Nephron progenitor cell (in vitro differentiated cells): ENCODE results near the gene CDHR5.

Experiments used
- DNase-seq: peaks from one replicate; pipeline ENCODE4 v3.0.0; 2021
- H3K27ac Mint-ChIP-seq: 2 replicates; pipeline ENCODE4 v1.8.0; 2021; ENCODE audit warnings: mild to moderate bottlenecking, moderate library complexity, mixed read lengths
- H3K27me3 Mint-ChIP-seq: 2 replicates; pipeline ENCODE4 v1.8.0; 2021; ENCODE audit warnings: mild to moderate bottlenecking, low read depth, mixed read lengths; ENCODE audit not compliant: poor library complexity
- H3K36me3 Mint-ChIP-seq: 2 replicates; pipeline ENCODE4 v1.8.0; 2021; ENCODE audit warnings: low read depth, mixed read lengths
- H3K4me1 Mint-ChIP-seq: 2 replicates; pipeline ENCODE4 v1.8.0; 2021; ENCODE audit warnings: mixed read lengths
- H3K4me3 Mint-ChIP-seq: 2 replicates; pipeline ENCODE4 v1.8.0; 2021; ENCODE audit warnings: mild to moderate bottlenecking, moderate library complexity, mixed read lengths
- H3K9me3 Mint-ChIP-seq: 2 replicates; pipeline ENCODE4 v1.8.0; 2021; ENCODE audit warnings: mild to moderate bottlenecking, moderate library complexity, mixed read lengths
- TF ChIP-seq, protein P1 (sequence below): fragments of 200-600 bp; sonication (generic); IDR thresholded peaks from 2 replicates; pipeline ENCODE4 v1.5.0; 2021; ENCODE audit warnings: antibody characterized with exemption

Gene CDHR5

DNA sequence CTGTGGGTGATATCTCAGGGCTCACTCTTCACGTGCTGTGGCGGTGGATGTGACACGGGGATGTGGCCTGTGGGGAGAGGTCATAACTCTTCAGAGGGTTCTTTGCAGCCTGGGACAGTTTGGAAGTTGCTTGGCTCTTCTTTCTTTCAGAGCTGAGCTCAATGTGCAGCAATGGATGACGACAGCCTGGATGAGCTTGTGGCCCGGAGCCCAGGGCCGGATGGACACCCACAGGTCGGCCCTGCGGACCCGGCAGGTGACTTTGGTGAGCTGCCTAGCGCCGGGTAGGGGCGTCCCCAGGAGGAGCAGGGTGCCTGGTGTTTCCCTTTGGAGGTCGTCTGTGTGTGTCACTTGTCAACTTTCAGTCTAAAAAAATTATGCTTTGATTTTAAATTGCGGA is 43.4 kb downstream of the CDHR5 start:
- no peaks in the 10 kb centered on the region for H3K9me3 Mint-ChIP-seq
- no peaks in the 10 kb centered on the region for H3K27me3 Mint-ChIP-seq
- TF ChIP-seq, protein P1, sequence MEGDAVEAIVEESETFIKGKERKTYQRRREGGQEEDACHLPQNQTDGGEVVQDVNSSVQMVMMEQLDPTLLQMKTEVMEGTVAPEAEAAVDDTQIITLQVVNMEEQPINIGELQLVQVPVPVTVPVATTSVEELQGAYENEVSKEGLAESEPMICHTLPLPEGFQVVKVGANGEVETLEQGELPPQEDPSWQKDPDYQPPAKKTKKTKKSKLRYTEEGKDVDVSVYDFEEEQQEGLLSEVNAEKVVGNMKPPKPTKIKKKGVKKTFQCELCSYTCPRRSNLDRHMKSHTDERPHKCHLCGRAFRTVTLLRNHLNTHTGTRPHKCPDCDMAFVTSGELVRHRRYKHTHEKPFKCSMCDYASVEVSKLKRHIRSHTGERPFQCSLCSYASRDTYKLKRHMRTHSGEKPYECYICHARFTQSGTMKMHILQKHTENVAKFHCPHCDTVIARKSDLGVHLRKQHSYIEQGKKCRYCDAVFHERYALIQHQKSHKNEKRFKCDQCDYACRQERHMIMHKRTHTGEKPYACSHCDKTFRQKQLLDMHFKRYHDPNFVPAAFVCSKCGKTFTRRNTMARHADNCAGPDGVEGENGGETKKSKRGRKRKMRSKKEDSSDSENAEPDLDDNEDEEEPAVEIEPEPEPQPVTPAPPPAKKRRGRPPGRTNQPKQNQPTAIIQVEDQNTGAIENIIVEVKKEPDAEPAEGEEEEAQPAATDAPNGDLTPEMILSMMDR: no peak
- H3K4me3 Mint-ChIP-seq: peak overlapping the region; percentile 28
- peaks cover 36% of the 10 kb centered on the region for H3K4me1 Mint-ChIP-seq
- no peak for DNase-seq
- peak overlapping the region; percentile 97 for H3K27ac Mint-ChIP-seq
- peaks cover 14% of the 10 kb centered on the region for H3K36me3 Mint-ChIP-seq

DNA sequence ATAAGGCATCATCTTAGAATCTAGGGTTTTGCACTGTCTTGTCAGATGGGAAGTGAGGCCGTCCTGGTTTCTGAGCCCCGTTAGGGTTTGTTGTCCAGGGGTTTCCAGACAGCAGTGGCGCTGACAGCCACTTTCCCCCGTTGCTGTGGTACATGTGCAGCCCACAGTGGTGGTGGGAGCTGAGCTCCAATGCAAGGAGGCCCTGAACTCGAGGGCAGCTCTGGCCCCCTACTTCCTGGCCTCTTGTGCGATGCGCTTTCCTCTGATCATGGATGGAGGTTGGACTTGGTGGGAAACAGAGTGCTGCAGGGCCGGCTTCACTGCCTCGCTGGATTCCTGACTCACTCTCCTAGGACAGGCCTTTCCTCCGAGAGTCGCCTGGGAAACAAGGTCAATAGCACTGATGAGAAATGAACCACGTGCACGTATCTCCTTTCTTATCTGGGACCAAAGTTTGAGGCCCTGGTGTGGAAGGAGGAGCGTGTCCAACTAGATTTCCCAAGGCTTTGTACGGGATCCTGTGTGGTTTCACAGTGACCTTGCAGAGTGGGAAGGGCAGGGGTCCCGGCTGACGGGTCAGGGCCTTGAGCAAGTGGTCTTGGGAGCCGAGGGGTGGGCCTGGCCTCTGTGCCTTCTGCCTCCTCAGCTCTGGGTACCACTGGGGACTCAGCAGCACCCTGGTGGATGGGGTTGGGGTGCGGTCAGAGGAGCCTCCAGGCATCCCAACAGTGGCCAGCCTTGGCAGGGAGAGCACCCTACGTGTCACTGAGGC is 44.7 kb downstream of the CDHR5 start:
- peaks cover 2% of the 10 kb centered on the region for H3K27me3 Mint-ChIP-seq
- peaks cover 11% of the 10 kb centered on the region for H3K36me3 Mint-ChIP-seq
- H3K4me1 Mint-ChIP-seq: peaks cover 39% of the 10 kb centered on the region
- no peak for DNase-seq
- no peaks in the 10 kb centered on the region for H3K9me3 Mint-ChIP-seq
- H3K4me3 Mint-ChIP-seq: peak overlapping the region; percentile 53
- TF ChIP-seq, protein P1: no peak
- peak overlapping the region; percentile 87 for H3K27ac Mint-ChIP-seq

DNA sequence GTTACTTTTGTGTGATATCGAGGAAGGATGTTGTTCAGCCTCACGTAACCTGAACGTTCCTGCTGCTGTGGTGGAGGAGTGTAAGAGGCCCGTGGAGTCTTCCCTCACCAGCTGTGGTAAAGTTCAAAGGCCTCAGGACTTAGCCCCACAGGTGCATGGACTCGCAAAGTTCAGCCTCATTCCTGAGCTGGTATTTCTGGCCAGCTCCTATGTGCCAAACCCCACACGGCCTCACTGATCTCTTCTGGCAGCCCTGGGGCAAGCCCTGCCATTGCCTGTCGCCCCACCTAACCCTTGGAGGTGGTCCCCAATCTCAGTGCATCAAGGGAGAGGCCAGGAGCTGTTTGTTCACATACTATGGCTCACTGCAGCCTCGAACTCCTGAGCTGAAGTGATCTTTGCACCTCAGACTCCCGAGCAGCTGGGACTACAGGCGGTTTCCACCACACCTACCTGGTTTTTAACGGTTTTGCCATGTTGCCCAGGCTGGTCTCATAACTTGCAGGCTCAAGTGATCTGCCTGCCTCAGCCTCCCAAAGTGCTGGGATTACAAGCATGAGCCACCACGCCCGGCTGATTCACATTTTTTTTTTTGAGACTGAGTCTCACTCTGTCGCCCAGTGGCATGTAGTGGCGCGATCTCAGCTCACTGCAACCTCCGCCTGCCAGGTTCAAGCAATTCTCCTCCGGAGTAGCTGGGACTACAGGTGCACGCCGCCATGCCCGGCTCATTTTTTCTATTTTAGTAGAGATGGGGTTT is 46.3 kb downstream of the CDHR5 start:
- H3K9me3 Mint-ChIP-seq: no peaks in the 10 kb centered on the region
- H3K4me3 Mint-ChIP-seq: peak overlapping the region; percentile 90
- H3K4me1 Mint-ChIP-seq: peaks cover 55% of the 10 kb centered on the region
- TF ChIP-seq, protein P1: no peak
- peaks cover 11% of the 10 kb centered on the region for H3K36me3 Mint-ChIP-seq
- peaks cover 4% of the 10 kb centered on the region for H3K27me3 Mint-ChIP-seq
- peak overlapping the region; percentile 32 for H3K27ac Mint-ChIP-seq
- no peak for DNase-seq

DNA sequence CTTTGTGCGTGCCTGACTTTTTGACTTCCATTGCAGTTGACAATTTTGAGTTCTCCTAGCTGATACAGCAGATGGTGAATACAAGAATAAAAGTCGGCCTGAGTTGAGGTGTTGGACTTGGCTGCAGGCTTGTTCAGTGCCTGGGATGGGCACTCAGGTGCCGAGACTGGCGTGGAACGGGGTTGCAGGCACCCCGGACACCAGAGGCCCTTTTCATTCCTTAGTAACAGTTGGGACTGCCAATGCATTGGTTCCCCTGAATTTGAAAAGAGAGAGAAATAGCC is 47.2 kb downstream of the CDHR5 start:
- H3K9me3 Mint-ChIP-seq: no peaks in the 10 kb centered on the region
- peaks cover 60% of the 10 kb centered on the region for H3K4me1 Mint-ChIP-seq
- H3K27ac Mint-ChIP-seq: peak overlapping the region; percentile 88
- peak overlapping the region; percentile 90 for H3K4me3 Mint-ChIP-seq
- H3K36me3 Mint-ChIP-seq: peaks cover 11% of the 10 kb centered on the region
- TF ChIP-seq, protein P1: no peak
- DNase-seq: no peak
- peaks cover 4% of the 10 kb centered on the region for H3K27me3 Mint-ChIP-seq

DNA sequence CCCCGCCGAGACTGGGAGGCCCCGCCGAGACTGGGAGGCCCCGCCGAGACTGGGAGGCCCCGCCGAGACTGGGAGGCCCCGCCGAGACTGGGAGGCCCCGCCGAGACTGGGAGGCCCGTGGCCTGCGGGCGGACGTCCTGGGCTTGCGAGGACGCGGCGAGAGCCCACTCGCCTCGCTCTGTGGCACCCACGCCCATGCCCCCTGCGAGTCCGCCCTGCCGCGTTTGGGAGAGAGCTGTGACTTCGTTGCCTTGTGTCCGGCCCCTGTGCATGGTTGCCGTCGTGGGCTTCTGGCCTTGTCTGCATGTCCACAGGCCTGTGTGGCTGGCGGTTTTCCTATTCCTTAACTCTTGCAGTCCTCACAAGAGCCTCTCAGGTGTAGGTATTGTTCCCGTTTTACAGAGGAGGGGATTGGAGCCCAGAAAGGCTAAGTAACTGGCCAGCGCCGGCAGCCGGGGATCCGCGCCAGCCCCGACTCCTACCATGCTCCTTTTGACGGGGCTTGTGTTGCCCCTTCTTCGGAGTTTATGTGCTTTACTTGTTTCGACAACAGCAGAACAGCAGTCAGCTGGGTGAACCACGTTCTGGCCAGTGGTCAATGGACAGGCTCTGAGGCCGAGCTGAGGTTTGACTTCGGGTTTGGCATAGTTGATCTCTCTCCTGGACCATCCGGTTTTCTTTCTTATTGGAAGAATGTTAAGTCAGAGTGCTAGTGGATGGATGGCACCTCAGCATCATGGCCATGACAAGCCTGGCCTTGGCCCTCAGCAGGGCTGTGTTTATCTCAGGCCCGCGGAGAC is 47.7 kb downstream of the CDHR5 start:
- H3K36me3 Mint-ChIP-seq: peaks cover 9% of the 10 kb centered on the region
- no peaks in the 10 kb centered on the region for H3K9me3 Mint-ChIP-seq

More for the DNA sequence above, 47.7 kb downstream of the CDHR5 start:
- TF ChIP-seq, protein P1: no peak
- Mint-ChIP-seq H3K27ac (peak overlapping the region; percentile 88), H3K4me3 (peak overlapping the region; percentile 90), H3K27me3 (peaks cover 4% of the 10 kb centered on the region), H3K4me1 (peaks cover 60% of the 10 kb centered on the region)
- no peak for DNase-seq
